Testis (tissue), 2 donors: ENCODE data around the gene CD55.

ENCODE experiments used
- POLR2A ChIP-seq: fragments of 450-650 bp; IDR thresholded peaks from one replicate; pipeline ENCODE4 v1.6.1; 2017; ENCODE audit warnings: antibody characterized with exemption, mild to moderate bottlenecking, moderate library complexity
- TF ChIP-seq, protein P1 (sequence below), 3 experiments: fragments of 450-650 bp in 2 of 3; fragments of 200-600 bp in 1 of 3; sonication (generic) in 1 of 3; IDR thresholded peaks; one replicate each; pipeline ENCODE4 v1.5.1; 2016 to 2019; ENCODE audit warnings: antibody characterized with exemption in 3 of 3, mild to moderate bottlenecking in 2 of 3, moderate library complexity in 1 of 3

- TF ChIP-seq POLR2A = no peak
- TF ChIP-seq, protein P1, sequence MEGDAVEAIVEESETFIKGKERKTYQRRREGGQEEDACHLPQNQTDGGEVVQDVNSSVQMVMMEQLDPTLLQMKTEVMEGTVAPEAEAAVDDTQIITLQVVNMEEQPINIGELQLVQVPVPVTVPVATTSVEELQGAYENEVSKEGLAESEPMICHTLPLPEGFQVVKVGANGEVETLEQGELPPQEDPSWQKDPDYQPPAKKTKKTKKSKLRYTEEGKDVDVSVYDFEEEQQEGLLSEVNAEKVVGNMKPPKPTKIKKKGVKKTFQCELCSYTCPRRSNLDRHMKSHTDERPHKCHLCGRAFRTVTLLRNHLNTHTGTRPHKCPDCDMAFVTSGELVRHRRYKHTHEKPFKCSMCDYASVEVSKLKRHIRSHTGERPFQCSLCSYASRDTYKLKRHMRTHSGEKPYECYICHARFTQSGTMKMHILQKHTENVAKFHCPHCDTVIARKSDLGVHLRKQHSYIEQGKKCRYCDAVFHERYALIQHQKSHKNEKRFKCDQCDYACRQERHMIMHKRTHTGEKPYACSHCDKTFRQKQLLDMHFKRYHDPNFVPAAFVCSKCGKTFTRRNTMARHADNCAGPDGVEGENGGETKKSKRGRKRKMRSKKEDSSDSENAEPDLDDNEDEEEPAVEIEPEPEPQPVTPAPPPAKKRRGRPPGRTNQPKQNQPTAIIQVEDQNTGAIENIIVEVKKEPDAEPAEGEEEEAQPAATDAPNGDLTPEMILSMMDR (IDR thresholded peaks at IDR 0.05) = no peak
Measured at GRCh38 chr1:207279652-207280051, 41.8 kb upstream of the CD55 start.
